ENCODE measurements around the gene PDE9A.

The PDE9A gene

DNA sequence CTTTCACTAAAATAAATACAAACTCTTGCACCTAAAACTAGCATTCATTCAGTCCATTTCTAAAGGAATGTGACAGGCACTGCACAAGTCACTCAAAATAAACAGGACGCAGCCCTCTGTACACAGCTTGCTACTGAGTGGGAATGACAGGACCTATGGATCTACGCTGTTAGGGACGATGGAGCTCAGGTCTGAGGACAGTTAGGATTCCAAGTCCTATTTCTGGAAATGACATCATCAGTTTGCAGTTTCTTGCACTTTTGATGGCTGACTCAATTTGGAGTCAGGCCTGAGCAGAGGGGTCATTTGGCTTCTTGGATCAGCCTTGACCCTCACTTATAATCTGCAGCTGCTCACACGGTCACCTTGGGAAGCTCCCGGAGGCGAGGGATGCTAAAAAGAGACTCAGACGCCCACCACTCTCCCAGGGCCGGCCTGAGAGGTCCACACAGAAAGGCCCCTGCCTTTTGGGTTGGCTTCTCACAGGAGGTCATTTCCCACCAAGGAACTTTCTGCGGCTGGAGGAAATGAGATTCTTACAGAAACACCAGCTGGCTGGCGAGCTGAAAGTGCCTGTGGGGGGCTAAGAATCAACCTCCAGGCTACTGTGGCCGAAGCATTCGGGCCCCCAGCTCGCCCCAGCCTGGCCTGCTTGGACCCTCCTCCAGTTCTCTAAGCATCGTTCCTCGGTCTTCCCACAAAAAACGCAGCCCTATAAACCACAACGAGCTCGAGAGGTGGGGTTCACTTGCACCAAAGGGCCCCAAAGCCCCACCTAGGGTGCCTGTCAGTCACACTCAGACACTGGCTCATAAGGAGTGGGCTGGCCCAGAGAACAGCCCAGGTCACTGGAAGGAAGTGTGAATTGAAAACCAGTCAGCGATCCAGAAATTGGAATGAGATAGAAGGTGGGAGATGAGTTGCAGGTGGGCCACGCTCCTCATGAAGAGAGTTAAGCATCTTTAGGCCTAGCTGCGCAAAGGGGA is 8.9 kb upstream of the PDE9A start:
- no peak for DNase-seq

DNA sequence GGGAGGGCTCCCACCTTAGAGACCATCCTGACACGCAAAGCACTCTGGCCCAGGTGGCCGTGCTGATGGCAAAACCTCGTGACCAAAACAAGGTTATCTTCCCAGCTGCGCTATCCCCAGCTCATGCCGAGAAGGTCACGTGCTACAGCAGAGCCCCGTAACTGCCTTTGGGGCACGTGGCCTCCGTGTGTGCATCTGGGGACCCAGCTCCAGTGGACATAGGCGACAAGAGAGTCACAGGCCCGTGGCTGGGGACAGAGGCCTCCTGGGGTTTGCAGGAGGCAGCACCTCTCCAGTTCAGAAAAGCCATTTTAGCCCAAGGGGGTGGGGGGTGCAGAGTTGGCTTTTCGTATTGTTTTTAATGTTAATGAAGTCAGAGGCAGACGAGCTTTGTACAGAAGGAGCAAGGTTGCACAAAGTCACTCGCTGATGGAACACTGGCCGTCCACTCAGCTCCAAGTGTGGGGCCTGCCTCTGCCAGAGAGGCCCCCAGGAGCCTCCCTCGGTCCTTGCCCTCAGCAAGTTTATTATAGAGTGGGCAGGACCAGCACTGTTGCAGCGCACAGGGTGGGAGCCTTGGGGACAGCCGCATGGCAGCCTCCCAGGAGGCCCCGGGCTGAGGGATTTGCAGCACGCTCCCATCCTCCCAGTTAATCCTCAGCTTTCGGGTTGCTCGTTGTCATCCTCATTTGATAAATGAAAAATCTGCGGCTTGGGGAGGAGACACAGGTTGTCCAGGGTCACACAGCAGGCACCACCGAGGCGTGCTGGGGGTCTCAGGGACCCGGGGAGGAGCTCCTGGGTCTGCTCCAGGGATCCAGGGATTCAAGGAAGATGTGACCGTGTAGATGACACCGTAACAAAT is 8.0 kb upstream of the PDE9A start:
- DNase-seq, result no peak

DNA sequence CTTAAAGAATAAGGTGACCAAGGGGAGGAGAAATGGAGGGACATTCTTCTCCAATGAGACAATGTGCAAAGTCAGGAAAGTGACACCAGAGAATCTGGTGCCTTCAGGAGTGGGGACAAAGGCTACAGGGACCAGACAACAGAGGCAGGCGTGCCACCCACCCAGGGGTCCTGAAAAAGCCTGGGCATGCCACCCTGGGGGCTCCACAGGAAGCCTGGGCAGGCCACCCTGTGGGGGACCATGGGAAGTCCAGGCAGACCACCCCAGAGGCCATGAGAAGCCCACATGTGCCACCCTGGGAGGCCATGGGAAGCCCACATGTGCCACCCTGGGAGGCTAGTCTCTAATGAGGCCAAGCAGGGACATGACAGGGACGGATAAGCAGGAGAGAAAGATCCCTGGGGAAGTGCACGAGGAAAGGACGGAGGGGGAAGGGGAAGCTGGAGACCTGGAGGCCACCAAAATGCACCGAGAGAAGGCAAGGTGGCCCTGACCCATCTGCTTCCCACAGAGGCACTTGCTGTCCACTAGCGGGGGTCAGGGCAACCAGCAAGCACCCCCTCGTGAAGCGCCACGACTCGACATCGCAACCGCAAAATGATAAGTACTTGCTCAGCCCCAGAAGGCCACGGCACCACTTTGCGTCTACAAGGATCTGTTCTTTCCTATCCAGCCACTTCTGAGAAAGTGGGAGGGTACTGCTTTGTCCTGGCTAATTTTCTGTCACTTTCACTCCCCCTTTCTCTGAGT is 7.2 kb upstream of the PDE9A start:
- DNase-seq, result no peak

DNA sequence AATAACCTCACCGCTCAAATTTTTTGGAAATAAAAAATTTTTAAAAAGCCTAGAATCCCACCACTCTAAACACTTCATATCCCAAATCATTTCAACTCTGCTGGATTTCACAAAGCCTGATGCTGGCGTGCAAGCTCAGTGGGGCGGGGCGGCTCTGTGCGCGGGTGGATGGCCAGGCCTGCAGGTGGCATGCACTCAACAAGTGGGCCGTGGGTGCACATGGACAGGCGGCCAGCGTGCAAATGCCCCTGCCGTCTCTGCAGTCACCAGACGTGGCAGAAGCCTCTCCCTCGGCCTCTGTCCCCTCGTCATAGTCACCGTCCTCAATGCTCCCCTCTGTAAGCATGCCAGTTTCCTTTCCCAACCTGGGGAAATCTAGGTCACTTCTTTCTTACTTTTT is 6.6 kb upstream of the PDE9A start:
- DNase-seq, result no peak

DNA sequence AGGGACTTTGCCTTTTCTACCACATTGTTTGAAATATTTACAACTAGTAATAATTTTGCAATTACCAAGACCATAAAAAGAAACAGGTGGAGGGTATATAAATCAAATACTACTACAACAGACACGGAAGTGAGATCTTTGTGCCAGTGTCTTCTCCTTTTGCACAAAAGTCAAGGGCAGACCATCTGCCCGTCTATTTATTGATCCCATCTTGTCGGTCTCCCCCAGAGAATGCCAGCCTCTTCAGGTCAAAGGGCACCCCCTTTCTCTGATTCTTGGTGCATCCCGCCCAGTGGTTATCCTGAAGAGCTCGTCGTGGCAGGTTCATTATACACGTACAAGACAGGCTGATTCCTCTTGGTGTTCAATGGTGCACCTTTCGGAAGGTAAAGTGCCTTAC is 4.8 kb upstream of the PDE9A start:
- no peak for DNase-seq

DNA sequence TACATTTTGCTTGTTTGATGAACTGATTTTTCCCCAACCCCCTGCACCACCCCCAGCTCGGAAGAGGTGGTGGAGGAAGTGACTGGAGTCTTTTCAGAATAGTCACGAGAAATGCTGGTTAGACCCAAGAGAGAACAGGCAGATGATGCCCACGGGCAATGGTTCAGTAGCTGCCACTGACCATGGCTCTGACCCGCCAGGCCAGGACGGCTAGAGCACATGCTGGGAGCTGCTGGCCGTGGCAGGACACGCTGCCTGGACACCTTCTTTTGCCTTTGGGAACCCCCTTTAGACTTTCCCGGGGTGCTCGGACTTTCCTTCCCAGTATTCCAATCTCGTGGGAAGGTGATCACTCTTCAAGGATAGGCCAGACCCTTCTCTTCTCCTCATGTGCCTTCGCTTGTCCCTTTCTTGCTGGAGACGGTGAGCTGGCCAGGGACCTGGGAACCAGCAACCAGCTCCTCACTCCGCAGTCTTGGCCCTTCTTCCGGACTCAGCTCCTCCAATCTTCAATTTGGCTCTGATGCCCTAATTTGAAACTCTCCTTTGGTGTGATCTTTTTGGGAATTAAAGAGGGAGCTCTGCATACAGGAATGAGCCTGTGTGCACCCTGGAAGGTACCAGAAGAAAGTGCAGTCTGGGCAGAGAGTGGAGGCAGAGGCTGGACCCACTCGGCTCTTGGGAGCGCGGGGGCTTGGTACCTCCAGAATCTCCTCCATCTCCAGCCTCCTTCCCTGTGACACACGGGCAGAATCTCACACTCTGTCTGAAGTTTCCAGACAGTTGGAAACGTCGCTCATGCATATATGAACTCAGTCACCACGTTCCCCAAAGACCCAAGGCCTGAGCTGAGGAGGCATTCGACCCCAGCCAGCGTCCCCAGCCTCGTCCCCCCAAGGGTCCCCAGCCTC is 4.0 kb upstream of the PDE9A start:
- DNase-seq, result no peak

DNA sequence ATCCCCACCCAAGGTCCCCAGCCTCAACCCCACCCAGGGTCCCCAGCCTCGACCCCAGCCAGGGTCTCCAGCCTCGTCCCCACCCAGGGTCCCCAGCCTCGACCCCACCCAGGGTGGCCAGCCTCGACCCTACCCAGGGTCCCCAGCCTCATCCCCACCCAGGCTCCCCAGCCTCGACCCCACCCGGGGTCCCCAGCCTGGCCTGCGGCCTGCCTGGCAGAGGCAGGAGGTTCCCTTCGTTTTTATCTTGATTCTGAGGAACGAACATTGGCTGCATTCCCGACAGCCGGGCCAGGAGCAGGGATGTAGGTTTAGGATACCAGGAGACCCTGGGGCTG is 3.4 kb upstream of the PDE9A start:
- DNase-seq, result no peak

DNA sequence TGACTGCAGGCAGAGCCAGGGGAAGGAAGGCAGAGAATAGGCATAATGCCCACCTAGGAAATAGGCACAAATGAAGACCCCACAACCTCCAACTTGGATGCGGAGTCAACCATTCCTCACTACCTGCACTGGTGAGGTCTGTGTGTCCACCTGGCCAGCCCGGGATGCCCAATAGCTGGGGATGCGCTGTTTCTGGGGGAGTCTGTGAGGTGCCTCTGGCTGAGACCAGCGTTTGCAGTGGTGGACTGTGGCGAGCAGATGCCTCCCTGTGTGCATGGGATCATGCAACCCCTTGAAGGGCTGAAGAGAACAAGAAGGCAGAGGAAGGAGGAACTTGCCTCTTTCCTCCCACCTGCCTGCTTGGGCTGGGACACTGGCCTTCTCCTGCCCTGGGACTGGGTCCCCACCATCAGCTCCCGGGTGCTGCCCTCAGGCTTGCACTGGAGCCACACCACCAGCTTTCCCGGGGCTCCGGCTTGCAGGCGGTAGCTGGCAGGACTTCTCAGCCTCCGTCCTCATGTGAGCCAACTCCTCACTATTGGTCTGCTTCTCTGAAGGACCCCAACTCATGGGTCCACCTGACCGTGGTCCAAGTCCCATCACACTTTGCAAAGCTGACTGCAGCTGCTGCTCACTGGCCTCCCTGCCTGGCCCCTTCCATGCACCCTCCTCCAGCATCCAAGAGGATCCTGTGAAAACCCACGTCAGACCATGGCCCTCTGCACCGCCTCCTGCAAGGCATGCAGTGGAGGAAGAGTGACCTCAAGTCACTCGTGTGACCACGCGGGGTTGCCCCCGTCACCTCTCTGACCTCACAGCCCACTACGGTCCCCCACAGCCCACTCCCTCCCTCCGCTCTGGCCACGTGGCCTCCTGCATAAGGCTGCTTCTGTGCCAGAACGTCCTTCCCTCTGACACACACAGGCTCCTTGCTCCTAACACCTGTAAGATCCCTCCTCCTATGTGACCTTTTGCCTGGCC is 2.7 kb upstream of the PDE9A start:
- no peak for DNase-seq

DNA sequence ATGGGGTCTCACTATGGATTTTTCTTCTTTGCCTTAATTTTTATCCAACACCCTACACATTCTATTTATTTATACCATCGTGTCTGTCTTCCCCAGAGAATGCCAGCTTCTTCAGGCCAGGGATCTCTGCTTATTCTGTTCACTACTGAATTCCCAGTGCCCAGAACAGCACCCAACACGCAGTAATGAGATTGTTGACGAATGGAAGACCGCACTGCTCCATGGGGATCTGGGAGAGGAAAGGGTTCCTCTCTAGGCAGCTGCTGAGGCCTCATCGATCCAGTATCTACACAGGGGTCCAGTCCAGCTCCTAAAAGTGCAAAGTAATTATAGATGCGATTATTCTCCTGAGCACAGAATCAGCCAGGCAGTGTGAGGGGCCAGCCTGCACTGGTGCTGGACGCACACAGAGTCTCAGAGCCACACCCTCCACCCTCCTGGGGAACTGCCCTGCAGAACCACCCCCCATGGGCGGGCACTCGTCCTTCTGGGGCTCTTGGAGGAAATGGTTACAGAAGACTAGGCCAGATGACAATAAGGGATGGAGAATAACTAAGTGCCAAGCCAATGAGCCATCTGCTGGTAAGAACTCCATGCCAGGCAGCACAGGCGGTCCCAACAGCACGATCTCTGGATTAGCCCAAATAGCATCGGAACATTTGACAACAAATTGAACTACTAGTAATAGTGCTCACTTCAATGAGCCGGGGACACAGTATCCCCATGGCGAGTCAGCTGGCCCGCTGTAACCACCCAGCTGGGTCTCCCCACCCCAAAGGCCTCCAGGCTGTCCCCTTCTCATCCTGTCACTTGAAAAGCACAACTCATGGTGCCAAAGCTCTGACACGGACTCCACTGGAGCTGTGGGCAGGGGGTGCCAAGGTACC is 1.7 kb upstream of the PDE9A start:
- DNase-seq, result no peak

DNA sequence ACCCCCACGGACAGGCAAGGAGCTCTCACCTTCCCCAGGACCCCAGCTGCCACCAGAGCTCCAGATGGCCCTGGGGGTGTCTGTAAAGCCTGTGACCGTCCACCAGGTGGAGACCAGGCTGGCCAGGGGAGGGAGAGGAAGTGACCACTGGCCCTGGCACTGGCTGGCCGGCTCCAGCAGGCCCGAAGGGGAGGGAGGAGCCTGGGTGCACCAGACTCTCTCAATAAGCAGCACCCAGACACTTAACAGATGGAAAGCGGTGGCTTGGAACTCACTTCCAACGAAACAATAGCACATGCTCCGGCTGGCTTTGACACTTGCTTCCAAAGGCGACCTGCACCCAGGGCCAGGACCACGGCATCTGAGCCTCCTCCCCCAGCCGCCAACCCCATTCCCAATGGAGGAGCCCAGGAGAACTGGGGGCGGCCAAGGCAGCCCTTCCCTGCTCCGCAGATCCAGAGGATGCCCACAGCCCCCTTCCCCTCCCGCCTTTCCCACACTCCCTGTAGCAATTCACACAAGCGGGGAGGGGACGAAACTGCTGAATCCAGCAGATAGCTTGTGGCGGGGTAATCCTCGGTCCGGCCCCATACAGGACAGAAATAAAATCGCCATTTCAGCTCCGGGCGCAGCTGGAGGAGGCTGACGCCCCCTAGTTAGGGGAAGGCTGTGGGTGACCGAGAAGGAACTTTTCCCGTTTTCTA is 742 bp upstream of the PDE9A start:
- no peak for DNase-seq

DNA sequence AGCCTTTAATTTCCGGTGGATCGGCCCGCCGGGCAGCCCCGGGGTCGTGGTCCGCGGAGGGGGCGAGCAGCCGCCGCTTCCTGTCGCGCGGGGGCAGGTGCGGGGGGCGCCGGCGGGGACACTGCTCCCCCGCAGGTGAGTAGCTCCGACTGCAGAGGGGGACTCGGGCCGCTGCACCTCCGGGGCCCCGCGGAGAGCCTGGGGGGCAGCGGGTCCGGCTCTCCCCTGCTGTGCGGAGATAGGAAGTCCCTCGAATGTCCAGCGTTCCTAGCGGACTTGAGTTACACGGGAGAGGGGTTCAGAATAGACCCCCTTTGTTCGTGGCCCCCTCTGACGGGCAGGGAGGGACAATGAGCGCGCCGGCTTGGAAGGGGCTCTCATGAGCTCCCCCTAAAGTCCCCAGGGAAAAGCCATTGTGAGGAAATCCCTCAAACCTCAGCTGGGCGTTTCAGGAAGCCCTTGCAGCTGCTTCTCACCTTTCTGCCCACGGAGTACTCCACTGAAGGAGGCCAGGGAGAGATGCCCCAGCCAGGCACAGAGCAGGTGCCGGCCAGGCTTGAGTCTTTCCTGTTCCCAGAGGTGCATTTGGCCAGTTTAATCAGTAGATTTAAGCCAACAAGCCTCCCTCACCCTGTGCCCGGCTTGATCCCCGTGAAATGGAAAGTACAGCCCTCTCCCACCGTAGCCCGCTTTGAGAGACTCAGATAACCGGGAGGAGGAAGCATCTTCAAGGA is 925 bp downstream of the PDE9A start:
- peak; percentile 16 for DNase-seq

DNA sequence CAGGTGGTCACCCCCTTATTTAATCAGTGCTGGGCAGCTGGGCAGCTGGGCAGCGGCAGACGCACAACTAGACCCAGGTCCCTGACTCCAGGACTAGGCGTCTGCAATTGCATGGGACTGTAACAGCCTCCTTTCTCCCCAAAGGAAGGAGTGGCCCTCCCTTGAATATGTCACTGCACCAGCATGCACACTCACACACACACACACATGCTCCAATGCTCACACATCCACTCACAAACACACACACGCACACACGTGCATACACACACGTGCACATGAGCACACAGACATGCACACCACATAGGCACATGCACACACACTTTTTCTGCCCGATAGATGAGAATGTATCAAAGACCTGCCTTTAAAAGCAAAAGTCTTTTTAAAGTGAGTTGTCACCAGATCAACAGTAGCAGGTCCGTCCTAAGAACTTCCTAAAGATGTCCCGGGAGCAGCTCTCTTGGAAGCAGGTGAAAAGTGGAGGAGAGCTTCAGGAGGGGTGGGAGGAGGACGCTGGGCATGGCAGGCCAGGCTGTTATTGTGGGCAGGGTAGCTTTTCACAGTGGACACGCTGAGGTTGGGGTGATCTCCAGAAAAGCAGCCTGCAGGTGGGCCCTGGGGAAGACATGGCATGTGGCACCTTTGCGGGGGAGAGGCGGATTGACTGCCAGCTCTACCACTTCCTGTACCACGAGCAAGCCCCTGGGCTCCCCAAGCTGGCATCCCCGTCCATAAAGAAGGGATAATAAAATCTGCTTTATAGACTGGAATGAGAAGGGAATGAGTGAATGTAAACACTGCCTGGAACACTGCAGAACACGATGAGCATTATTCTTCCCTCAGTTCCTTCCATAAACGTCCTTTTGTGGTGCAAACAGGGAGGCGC is 1.7 kb downstream of the PDE9A start:
- DNase-seq, result no peak

DNA sequence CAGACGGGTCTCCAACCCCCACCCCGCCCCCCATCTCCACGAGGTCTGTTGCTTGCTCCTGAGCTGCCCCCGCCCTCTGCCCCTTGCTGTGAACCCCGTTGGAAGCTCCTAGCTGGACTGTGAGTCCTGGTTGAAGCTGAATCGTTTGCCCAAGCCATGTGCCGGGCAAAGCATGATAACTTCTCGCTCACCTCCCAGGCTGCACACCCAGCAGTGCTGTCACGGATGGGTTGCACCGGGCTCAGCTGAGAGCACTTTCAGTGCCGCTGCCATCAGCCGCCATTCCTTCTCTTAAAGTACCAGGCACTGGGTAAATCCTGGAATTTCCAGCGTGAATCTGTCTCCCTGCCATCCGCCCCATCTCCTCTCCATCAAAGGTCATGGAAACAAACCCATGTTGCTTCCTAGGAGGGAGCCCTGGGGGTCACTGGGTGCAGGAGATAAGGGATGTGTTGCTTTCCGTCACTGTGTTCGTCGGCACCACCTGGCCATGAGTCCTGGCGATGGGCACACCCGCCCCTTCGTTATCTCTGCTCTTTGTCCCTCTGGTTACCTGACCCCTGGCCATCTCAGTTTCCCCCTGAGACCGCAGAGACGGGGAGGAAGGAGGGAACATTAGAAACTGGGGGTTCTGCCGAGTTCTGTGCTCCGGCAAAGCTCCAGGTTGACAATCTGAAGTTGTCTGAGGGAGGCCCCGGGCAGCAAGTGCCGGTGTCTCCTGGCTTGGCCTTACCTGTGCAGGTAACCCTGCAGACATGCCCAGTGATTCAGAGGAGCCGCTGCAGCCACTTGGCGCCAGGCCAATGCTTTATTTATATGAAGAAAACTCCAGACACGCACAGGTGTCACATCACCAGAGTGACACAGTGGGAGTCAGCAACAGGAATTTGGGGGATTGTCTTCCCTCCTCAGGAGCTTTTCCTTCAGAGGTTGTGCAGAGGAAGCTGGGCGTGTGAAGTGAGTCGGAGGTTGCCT is 2.7 kb downstream of the PDE9A start:
- no peak for DNase-seq

DNA sequence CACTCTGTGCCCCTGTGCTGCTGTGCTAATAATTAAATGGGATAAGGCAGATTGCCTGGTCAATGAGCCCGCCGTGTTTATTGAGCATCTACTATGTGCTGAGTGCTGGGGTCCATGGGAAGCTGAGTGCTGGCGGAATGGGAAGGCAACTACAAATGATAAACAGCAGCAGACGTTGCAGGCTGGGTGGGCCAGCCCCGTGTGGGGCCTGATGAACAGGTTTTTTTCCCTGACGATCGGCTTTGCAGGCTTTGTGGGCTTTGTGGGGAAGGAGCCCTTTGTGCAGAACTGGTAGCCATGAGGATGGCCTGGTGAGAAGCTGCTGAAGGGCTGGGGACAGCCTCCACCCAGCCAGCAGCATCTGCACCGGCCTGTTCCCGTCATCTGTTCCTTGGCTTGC is 3.5 kb downstream of the PDE9A start:
- no peak for DNase-seq

DNA sequence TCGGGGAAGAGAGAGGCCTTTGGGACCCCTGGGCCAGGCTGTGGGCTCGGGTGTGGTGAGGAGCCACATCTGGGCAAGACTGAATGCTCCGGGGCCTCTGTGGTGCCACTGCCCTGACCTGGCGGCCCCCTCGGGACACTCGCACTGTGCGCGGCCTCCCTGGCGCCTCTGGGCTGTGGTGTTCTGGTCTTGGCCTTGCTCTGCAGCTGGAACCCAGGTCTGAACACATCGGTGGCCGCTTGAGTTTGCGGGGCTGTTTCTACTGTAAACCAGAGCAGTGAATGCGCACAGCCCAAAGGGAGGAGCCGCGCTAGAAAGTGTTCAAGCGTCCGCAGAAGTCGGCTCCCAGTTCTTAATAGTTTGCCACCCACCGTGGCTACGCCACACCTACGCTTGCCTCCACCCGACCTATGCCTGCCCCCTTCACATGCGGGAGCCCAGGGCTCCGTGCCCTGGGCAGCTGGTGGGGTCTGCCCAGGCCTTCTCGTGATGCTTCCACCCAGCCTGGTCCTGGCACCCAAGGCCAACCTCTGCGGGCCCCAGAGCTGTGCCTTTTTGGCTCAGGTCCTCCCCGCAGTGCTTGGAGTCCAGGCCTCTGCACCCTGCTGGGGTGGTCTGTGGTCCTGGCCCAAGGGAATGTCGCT is 4.4 kb downstream of the PDE9A start:
- no peak for DNase-seq

Measured in CD4-positive, alpha-beta T cell treated with Interleukin-21 for 1 hour (primary cell).